Lung (tissue), 12 donors: ENCODE data around the gene PDIA6. TPM values are rescaled to one million over a fixed set of nuclear protein-coding genes. Genes with fewer than 3 reads are reported as not detected.

Experiments
- ATAC-seq: fragments of 200-7000 bp; cut with Tn5 transposase; one replicate; pipeline ENCODE4 v1.9.1; 2020; ENCODE audit warnings: moderate number of reproducible peaks; ENCODE audit not compliant: insufficient read depth, low FRiP score
- DNase-seq, 3 donors: peaks; one replicate each; pipeline ENCODE4 v3.0.0-alpha.2; 2013 to 2017
- H3K27ac ChIP-seq, 2 donors: one replicate each; pipeline ENCODE4 v1.5.1; 2013; ENCODE audit warnings: mild to moderate bottlenecking in 2 of 2, moderate library complexity in 2 of 2, control low read depth in 1 of 2, inconsistent platforms in 1 of 2, low read depth in 1 of 2, low read length in 1 of 2
- H3K27me3 ChIP-seq, 3 donors: one replicate each; pipeline ENCODE4 v1.5.1; 2013; ENCODE audit warnings: low read length in 2 of 3; ENCODE audit not compliant: control insufficient read depth in 3 of 3, insufficient read depth in 3 of 3
- H3K36me3 ChIP-seq, 4 donors: one replicate each; pipeline ENCODE4 v1.5.1; 2013; ENCODE audit warnings: low read length in 4 of 4, mild to moderate bottlenecking in 1 of 4, moderate library complexity in 1 of 4; ENCODE audit not compliant: control insufficient read depth in 4 of 4, insufficient read depth in 4 of 4
- H3K4me1 ChIP-seq, 5 donors: one replicate each; pipeline ENCODE4 v1.5.1; 2013; ENCODE audit warnings: low read length in 5 of 5, mild to moderate bottlenecking in 2 of 5, moderate library complexity in 1 of 5; ENCODE audit not compliant: control insufficient read depth in 5 of 5, insufficient read depth in 5 of 5
- H3K4me3 ChIP-seq: one replicate; pipeline ENCODE4 v1.5.1; 2013; ENCODE audit warnings: mild to moderate bottlenecking, control low read depth, moderate library complexity
- H3K9ac ChIP-seq, 2 donors: one replicate each; pipeline ENCODE4 v1.5.1; 2013; ENCODE audit warnings: low read length in 2 of 2, control low read depth in 1 of 2; ENCODE audit not compliant: insufficient read depth in 1 of 2
- H3K9me3 ChIP-seq, 4 donors: one replicate each; pipeline ENCODE4 v1.5.1; 2013; ENCODE audit warnings: low read length in 3 of 4, mild to moderate bottlenecking in 1 of 4, moderate library complexity in 1 of 4; ENCODE audit not compliant: control insufficient read depth in 4 of 4, insufficient read depth in 3 of 4
- WGBS, 2 donors: extraction: QIAGEN DNeasy Blood & Tissue Kit; methylation state at CpG; one replicate each; pipeline ENCODE4 v1.1.7; 2013; 5-methylcytosine and 5-hydroxymethylcytosine counted together
- polyA plus RNA-seq, 2 donors: library from polyadenylated mRNA; stranded (reverse); fragments of 200-250 nt; gene quantifications; one replicate each; pipeline ENCODE4 v1.2.1, GENCODE V29; 2013
- total RNA-seq, 2 donors: library from RNA; depleted of rRNA in 1 of 2; stranded (reverse); fragments of >200 nt in 1 of 2; gene quantifications; one replicate each; pipeline ENCODE4 v1.2.1, GENCODE V29; 2014 to 2021
- TF ChIP-seq, protein P1 (sequence below): IDR thresholded peaks from 2 replicates; pipeline ENCODE4 v1.5.1; 2012; ENCODE audit warnings: mild to moderate bottlenecking; ENCODE audit errors: control extremely low read depth, extremely low read depth
- donor health status: control.
- donor health status: control.
- donor health status: Bipolar disorder and iron deficiency.
- donor health status: healthy.
- donor health status: DM: yes; HTN: yes; CAD: no.

The PDIA6 gene
- total and polyA plus RNA-seq, 4 donors: 70.1 to 341 (median 189) TPM

DNA sequence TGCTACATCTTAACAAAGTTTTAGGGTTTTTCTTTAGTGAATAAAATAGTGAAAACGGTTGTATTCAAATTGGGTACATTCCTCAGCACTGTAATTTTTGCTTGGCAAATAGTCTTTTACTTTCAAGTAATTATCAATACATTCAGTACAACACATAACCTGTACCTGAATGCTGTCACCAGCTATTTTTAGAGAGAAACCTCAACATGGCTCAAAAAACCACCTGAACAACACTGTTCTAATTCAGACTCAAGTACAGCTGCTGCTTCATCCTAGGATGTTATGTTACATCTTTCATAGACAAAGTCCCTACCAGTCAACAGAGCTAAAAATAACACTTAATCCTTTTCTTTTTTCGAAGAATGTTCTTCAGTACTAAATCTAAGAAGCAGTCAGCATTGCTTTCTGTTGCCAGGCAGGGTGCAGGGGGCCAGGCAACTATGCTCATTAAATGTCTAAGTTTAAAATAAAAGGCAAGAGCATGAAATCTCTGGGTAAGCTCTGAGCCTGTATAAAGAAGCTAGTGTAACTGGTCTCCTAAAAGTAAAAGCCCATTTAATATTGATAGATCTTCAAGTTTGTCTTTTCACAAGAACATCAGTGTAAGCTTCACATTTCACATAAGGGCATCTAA is 20.5 kb downstream of the PDIA6 start:
- Histone ChIP-seq H3K4me3 (no peak overlapping the region), H3K27me3 (no peaks in the 10 kb centered on the region), H3K27ac (no peak overlapping the region), H3K9me3 (no peaks in the 10 kb centered on the region), H3K4me1 (peaks cover 0 to 4% (median 0%) of the 10 kb centered on the region in 5 donors), H3K9ac (no peak overlapping the region), H3K36me3 (peaks cover 41 to 66% (median 50%) of the 10 kb centered on the region in 4 donors)
- WGBS, 2 donors: 75 to 90% methylated on average over 2 of the region's 2 CpGs
- DNase-seq (no peak), ATAC-seq (no peak)
- TF ChIP-seq, protein P1, sequence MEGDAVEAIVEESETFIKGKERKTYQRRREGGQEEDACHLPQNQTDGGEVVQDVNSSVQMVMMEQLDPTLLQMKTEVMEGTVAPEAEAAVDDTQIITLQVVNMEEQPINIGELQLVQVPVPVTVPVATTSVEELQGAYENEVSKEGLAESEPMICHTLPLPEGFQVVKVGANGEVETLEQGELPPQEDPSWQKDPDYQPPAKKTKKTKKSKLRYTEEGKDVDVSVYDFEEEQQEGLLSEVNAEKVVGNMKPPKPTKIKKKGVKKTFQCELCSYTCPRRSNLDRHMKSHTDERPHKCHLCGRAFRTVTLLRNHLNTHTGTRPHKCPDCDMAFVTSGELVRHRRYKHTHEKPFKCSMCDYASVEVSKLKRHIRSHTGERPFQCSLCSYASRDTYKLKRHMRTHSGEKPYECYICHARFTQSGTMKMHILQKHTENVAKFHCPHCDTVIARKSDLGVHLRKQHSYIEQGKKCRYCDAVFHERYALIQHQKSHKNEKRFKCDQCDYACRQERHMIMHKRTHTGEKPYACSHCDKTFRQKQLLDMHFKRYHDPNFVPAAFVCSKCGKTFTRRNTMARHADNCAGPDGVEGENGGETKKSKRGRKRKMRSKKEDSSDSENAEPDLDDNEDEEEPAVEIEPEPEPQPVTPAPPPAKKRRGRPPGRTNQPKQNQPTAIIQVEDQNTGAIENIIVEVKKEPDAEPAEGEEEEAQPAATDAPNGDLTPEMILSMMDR: no peak

DNA sequence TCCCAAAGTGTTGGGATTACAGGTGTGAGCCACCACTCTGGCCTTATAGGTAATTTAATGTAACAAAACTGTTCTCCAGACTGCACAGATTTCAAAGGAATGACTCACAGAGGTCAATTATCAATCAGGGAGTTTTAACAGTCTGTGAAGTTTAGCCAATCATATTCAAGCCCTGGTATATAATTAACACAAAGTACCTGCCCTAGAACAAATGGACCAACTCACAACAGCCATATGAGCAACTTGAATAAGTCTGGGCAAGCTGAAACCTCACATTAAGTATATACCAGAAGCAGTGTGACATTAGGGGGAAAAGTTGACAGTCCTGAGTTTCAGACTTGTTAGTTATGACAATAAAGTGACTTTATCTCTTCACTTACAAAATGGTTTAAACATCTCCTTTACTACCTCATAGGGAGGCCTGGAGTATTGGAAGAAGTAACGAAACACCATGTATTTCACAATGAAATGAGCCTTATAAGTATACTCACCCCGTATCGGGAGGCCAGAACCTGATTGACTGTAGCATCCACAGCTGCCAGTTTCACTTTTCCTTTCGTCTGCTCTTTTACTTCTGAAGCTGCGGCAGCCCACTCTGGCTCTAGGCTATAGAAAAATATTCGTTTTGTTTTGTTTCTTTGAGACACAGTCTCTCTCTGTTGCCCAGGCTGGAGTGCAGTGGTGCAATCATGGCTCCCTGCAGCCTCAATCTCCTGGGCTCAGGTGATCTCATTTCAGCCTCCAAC is 22.2 kb downstream of the PDIA6 start:
- 78 to 81% methylated on average over 6 of the region's 6 CpGs for WGBS, 2 donors
- Histone ChIP-seq H3K4me3 (no peak overlapping the region), H3K4me1 (peaks cover 0 to 7% (median 0%) of the 10 kb centered on the region in 5 donors), H3K9ac (no peak overlapping the region), H3K27me3 (no peaks in the 10 kb centered on the region), H3K27ac (no peak overlapping the region), H3K9me3 (no peaks in the 10 kb centered on the region), H3K36me3 (peaks cover 39 to 61% (median 48%) of the 10 kb centered on the region in 4 donors)
- DNase-seq (no peak), ATAC-seq (no peak)
- TF ChIP-seq, protein P1: no peak

DNA sequence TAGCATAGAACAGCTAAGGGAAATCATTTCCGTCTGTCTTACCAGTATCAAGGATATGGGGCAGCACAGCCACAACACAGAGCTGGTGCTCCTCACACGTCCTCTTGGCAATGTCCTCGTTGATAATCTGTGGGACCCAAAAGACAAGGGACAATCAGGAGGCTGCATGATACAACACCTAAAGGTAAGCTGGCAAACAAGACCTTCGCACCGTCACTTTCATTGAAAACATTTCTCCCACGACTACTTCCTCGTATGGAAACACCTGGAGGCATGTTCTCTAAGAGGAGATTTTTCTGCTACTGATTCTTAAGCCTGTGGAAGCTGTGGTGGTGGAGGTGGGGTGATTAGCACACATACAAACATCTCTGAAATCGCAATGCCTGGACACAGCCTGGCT is 23.7 kb downstream of the PDIA6 start:
- H3K4me3 ChIP-seq: no peak overlapping the region
- DNase-seq (no peak), ATAC-seq (no peak)
- H3K36me3 ChIP-seq: peaks cover 33 to 71% (median 46%) of the 10 kb centered on the region in 4 donors
- 72 to 90% methylated on average over 8 of the region's 8 CpGs for WGBS, 2 donors
- TF ChIP-seq, protein P1: no peak
- no peaks in the 10 kb centered on the region for H3K9me3 ChIP-seq
- no peak overlapping the region for H3K9ac ChIP-seq
- H3K27ac ChIP-seq: no peak overlapping the region
- no peaks in the 10 kb centered on the region for H3K27me3 ChIP-seq
- H3K4me1 ChIP-seq: peaks cover 0 to 7% (median 0%) of the 10 kb centered on the region in 5 donors
